Fibroblast of peridontal ligament (primary cell): ENCODE measurements around the gene ZNF341.
"Not testable (repeated sequence)": the region's sequence is repeated elsewhere in the genome, so short reads cannot be mapped to it uniquely, and the experiment has no call there.

ENCODE experiments used
- DNase-seq: peaks from one replicate; pipeline ENCODE4 v3.0.0-alpha.2; 2010; ENCODE audit errors: extremely low read depth

ZNF341 gene

GRCh38 chr20:33770005-33770404 lies 38.2 kb downstream of the ZNF341 start:
- no peak for DNase-seq

DNA sequence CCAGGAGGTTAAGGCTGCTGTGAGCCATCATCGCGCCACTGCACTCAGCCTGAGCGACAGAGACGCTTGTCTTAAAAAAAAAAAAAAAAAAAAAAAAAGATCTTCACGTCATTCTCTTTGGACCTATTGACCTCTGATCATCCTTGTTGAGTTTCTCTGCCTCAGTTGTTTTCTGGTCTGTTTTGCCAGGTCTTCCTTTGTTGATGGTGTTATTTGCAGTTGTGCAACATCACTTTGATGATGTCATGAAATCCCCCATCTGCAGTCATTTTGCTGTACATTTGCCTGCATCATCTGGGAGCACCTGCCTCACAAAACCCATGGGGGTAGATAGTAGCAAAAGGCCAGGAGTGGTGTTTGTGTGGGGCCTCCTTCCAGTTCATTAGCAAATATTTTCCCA lies 40.1 kb downstream of the ZNF341 start:
- DNase-seq: no peak

DNA sequence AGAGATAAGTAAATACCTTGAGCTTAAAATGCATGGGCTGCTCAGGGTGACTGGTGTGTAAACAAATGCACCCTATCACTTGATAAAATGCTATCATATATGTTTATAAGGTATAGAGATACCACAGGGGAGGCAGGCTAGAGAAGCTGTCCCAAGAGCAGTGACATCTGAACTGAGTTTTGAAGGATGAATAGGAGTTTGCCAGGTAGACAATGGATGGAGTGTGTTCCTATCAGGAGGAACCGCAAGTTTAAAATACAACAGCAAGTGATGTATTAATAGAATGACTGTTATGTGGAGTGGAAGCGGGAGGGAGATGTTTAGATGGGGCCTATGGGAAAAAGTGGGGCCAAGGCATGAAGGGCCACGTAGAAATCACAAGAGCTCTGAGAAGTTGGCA lies 40.6 kb downstream of the ZNF341 start:
- DNase-seq: no peak

GRCh38 chr20:33773412-33774089 lies 41.8 kb downstream of the ZNF341 start:
- no peak for DNase-seq

- DNase-seq: no peak
Measured at GRCh38 chr20:33777816-33778215, 46.0 kb downstream of the ZNF341 start.

DNA sequence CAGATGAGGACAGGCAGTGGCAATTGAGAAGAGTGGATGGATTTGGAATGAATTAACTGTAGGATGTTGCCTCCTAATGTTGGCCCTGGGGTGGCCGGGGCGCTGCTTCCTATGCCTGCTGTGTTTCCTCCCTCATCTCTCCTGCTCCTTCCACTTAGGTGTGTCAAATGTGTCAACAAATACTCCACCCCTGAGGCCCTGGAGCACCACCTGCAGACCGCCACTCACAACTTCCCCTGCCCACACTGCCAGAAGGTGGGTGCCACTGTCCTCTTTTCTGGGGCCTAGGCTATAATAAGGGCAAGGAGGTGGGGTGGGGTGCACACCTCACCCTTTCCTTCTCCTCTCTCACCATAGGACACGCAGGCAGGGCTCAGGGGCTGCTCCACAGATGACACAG lies 49.3 kb downstream of the ZNF341 start:
- no peak for DNase-seq

- no peak for DNase-seq
Measured at GRCh38 chr20:33781945-33782344, 50.1 kb downstream of the ZNF341 start.

GRCh38 chr20:33783256-33783655 lies 51.5 kb downstream of the ZNF341 start:
- DNase-seq: no peak

DNA sequence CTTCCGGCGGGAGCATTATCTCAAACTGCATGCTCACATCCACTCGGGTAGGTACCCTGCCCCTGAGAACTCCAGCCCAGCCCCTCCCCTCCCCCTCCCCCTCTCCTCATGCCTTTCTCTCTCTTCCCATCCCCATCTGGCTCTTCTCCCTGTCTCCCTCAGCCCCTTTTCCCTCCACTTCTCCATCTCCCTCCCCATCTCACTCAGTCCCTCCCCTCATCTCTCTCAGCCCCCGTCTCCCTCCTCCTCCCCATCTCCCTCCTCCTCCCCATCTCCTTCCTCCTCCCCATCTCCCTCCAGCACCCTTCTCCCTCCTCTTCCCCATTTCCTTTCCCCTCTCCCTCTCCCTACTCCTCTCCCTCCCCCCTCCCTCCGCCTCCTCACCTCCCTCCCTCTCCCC lies 52.0 kb downstream of the ZNF341 start:
- no peak for DNase-seq

DNA sequence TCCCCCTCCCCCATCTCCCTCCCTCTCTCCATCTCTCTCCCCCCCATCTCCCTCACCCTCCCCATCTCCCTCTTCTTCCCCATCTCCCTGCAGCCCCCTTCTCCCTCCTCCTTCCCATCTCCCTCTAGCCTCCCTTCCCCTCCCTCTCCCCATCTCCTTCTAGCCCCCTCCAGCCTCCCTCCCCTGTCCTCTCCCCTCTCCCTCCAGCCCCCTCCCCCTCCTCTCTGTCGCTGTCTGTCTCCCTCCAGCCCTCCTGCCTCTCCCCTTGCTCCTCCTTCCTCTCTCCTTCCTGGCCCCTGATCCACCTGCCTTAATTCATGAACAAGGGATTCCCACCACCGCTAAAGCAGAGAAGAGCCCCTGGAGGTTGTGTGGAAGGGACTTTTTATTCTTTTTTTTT lies 52.4 kb downstream of the ZNF341 start:
- no peak for DNase-seq

GRCh38 chr20:33785503-33785902 lies 53.7 kb downstream of the ZNF341 start:
- no peak for DNase-seq

GRCh38 chr20:33787253-33787891 lies 55.6 kb downstream of the ZNF341 start:
- no peak for DNase-seq

DNA sequence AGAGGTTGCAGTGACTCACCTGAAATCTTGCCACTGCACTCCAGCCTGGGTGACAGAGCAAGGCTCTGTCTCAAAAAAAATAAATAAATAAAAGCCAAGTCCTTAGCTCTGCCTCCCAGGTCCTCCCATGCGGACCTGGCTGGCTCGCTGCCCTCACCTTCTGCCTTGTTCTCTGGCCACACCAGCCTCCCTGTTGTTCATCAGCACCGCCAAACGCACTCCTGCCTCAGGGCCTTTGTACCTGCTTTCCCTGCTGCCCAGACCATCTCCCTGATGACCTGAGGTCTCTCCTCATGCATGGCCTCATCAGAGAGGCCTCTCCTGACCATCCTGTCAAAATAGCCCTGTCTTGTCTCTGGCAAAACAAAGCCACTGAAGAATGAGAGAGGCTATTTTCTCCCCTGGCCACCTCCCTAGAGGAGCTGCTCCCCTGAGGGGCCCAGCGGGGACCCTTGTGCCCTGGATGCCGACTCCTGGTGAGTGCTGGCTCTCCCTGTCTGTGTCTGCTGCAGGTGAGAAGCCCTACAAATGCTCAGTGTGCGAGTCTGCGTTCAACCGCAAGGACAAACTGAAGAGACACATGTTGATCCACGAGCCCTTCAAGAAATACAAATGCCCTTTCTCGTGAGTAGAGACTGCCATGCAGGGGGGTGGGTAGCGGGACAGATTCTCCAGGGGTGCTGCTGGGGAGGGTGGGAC lies 56.7 kb downstream of the ZNF341 start:
- no peak for DNase-seq

GRCh38 chr20:33789109-33789857 lies 57.5 kb downstream of the ZNF341 start:
- DNase-seq: peak; percentile 79

DNA sequence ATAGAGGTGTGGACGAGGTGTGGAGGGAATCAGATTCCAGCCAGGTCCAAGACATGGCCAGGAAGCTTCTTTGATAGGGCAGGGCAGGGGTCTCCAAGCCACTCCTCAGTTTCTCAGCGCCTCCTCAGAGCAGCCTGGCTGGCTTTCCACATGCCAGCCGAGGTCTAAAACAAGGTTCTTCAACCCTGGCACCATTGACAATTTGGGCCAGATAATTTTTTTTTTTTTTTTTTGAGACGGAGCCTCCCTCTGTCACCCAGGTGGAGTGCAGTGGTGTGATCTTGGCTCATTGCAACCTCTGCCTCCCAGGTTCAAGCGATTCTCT lies 58.0 kb downstream of the ZNF341 start:
- DNase-seq: no peak

- no peak for DNase-seq
Measured at GRCh38 chr20:33790566-33790965, 58.8 kb downstream of the ZNF341 start.

DNA sequence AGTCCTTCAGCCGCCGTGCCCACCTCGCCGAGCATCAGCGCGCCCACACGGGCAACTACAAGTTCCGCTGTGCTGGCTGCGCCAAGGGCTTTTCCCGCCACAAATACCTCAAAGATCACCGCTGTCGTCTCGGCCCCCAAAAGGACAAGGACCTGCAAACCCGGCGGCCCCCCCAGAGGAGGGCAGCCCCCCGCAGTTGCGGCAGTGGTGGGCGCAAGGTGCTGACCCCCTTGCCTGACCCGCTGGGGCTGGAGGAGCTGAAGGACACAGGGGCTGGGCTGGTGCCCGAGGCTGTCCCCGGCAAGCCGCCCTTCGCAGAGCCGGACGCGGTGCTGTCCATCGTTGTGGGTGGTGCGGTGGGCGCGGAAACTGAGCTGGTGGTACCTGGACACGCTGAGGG lies 59.2 kb downstream of the ZNF341 start:
- DNase-seq: no peak

GRCh38 chr20:33791540-33791939 lies 59.7 kb downstream of the ZNF341 start:
- no peak for DNase-seq

GRCh38 chr20:33791959-33792597 lies 60.3 kb downstream of the ZNF341 start:
- DNase-seq: peak; percentile 25

DNA sequence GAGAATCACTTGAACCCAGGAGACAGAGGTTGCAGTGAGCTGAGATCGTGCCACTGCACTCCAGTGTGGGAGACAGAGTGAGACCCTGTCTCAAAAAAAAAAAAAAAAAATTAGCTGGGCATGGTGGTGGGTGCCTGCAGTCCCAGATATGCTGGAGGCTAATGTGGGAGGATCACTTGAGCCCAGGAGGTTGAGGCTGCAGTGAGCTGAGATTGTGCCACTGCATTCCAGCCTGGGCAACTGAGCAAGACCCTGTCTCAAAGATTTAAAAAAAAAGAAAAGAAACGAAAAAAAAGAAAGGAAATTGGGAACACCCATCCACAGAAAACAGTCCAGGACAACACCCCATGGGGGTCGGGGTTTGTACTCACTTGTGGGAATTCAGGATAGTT lies 60.8 kb downstream of the ZNF341 start:
- not testable (repeated sequence) for DNase-seq

GRCh38 chr20:33793011-33793931 lies 61.5 kb downstream of the ZNF341 start:
- peak; percentile 39 for DNase-seq
